Activated CD8-positive, alpha-beta memory T cell treated with anti-CD3 and anti-CD28 coated beads, Interleukin-2, amount 10 ng/mL, durations not matched to agents 7 days and 5 days (primary cell): Measurements from ENCODE around the gene RSRC1. TPM values are rescaled to one million over a fixed set of nuclear protein-coding genes. Genes with fewer than 3 reads are reported as not detected.

Experiments
- ATAC-seq: fragments of 150-1000 bp; cut with Tn5 transposase; one replicate; pipeline ENCODE4 v1.10.0; 2021; ENCODE audit warnings: moderate library complexity
- CTCF ChIA-PET: fragments of 350-600 bp; sonication (Branson Sonifier 250); formaldehyde crosslinking; loops from one replicate; lab custom pipeline; 2021; ENCODE audit warnings: antibody characterized with exemption; lab: Charles Lee
- DNase-seq: peaks from one replicate; pipeline ENCODE4 v3.0.0-alpha.2; 2020
- H3K27ac Mint-ChIP-seq: one replicate; pipeline ENCODE4 v1.8.0; 2021; ENCODE audit warnings: mild to moderate bottlenecking, mixed read lengths
- H3K27me3 Mint-ChIP-seq: one replicate; pipeline ENCODE4 v1.8.0; 2021; ENCODE audit warnings: mixed read lengths
- H3K36me3 Mint-ChIP-seq: one replicate; pipeline ENCODE4 v1.8.0; 2021; ENCODE audit warnings: mild to moderate bottlenecking, mixed read lengths
- H3K4me1 Mint-ChIP-seq: one replicate; pipeline ENCODE4 v1.8.0; 2021; ENCODE audit warnings: mixed read lengths
- H3K4me3 Mint-ChIP-seq: one replicate; pipeline ENCODE4 v1.8.0; 2021; ENCODE audit warnings: mild to moderate bottlenecking, moderate library complexity, mixed read lengths
- H3K9me3 Mint-ChIP-seq: one replicate; pipeline ENCODE4 v1.8.0; 2022; ENCODE audit warnings: low read depth, mixed read lengths
- total RNA-seq, 2 experiments: library from RNA; stranded (reverse); gene quantifications; one replicate each; pipeline ENCODE4 v1.2.3, GENCODE V29; 2021

The RSRC1 gene
- total RNA-seq, 2 experiments from 2014 or later = 45.1 to 45.4 TPM

DNA sequence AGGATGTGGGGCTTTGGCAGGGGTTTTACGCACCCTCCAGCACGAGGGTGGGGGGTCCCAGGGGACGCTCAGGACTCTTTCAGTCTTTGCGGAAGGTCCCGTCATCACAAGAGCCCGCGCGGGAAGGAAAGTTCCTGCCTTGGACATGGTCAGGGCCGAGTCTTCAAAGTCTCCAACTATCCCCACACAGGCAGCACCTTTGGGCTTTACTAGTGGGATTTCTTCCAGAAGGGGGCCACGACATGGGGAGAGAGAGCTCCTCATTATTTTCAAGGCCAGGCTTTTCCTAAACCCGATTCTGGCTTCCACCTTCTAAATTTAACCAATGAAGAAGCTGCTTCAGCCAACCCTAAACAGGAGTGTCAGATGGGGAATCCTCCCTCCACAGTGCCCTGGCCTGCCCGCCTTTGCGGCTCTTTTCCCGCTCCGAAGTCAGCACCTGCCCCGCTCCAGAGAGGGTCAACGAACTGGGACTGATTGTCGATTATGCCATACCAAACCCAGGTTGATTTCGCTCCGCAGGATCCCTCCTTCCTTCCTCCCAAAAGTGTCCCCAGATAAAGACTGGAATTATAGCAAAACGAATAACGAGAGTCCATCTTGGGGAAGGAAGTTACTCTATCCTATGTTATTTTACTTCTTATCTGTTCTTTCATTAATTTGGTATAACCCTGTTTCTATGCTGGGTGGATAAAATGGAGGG lies 14.6 kb upstream of the RSRC1 start:
- no peaks in the 10 kb centered on the region for H3K9me3 Mint-ChIP-seq
- no peak overlapping the region for H3K27ac Mint-ChIP-seq
- H3K27me3 Mint-ChIP-seq = peaks cover 90% of the 10 kb centered on the region
- peaks cover 20% of the 10 kb centered on the region for H3K4me1 Mint-ChIP-seq
- H3K4me3 Mint-ChIP-seq = no peak overlapping the region
- H3K36me3 Mint-ChIP-seq = peaks cover 8% of the 10 kb centered on the region
- DNase-seq = no peak
- CTCF ChIA-PET = interaction anchor here (0.6 kb wide), 1 partner anchor 162 kb away, joined by 3 read pairs; no protein-coding TSS in a partner anchor
- ATAC-seq = no peak

DNA sequence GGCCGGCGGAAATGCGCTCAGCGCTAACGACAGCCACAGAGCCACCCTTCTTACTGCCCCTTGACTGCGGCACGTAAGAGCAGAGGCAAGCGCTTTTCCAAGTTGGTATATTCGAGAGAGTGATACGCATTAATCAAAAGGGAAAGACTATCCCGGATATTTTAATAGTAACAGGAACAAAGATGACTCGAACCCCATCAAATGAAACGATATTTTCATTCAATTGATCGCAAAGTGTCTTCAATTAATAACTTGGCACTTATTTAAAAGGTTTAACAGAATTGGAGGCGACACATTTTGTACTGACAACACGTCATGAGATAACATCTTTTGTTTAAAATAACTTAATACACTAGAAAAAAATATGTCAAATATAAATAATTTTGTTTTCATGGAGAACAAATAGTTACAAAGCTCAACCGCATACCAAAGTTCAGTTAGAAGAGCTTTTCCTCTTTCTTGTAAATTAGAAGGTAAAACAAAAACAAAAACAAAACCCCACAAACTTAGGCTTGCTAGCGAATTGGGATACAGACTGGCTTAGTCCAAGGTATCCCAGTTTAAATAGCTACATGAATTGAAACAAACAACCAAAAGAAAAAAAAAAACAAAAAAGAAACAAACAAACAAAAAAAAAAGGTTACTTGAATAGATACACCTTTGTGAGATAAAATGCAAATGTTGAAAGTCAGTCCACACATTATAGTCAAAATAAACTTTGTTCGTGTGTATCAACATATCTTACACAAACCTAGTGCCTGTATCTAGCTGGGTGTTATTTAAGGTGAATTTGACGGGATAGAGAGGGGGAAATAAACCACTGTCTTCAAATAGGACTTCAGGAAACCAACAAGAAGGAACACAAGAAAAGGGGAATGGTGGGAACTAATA lies 13.8 kb upstream of the RSRC1 start:
- no peaks in the 10 kb centered on the region for H3K9me3 Mint-ChIP-seq
- no peak overlapping the region for H3K4me3 Mint-ChIP-seq
- CTCF ChIA-PET = no interaction called here
- H3K27me3 Mint-ChIP-seq = peaks cover 91% of the 10 kb centered on the region
- DNase-seq (no peak), ATAC-seq (no peak)
- H3K27ac Mint-ChIP-seq = no peak overlapping the region
- H3K4me1 Mint-ChIP-seq = peaks cover 20% of the 10 kb centered on the region
- peaks cover 8% of the 10 kb centered on the region for H3K36me3 Mint-ChIP-seq

- H3K27ac Mint-ChIP-seq = no peak overlapping the region
Measured at GRCh38 chr3:158097081-158097592, 12.8 kb upstream of the RSRC1 start.

DNA sequence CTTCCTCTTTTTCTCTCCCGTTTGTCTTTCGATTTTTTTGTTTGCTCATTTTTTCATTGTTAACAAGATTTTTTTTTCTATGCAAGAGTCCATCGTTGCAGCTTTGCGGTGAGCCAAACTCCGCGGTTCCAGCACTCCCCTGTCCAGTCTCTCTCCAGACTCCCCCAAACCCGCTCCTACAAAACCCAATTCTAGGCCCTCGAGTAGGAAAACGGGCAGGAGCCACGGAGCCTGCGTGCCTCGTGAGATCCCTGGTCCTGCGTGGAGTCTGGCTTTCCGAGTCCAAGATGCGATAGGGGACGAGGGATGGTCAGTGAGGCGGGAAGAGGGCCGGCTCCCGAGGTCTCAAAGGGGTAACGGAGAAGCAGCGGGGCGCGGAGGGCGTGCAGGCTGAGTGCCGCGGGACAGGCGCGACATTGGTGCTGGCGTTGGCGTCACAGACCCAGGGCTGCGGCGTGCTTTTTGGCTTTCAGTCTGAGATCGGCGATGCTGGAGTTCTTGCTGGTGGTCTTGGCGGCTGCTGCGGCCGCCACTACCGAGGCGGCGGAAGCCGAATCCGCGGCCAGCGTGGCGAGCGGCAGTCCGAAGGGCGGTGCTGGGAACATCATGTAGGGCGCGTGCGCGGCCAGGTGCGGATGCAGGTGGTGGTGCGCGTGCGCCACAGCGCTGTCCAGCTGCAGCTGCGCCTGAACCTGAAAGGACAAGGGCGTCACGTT lies 12.1 kb upstream of the RSRC1 start:
- Mint-ChIP-seq H3K4me1 (peaks cover 21% of the 10 kb centered on the region), H3K9me3 (no peaks in the 10 kb centered on the region)
- CTCF ChIA-PET = interaction anchor here (3.0 kb wide), 1 partner anchor 11 kb away, joined by 11 read pairs; the partner anchor contains the start of gene RSRC1

More at GRCh38 chr3:158097081-158097592, 12.8 kb upstream of the RSRC1 start:
- no peak for DNase-seq
- Mint-ChIP-seq H3K4me1 (peaks cover 20% of the 10 kb centered on the region), H3K4me3 (peak overlapping the region; percentile 85), H3K36me3 (peaks cover 9% of the 10 kb centered on the region), H3K9me3 (no peaks in the 10 kb centered on the region), H3K27me3 (peaks cover 95% of the 10 kb centered on the region)
- CTCF ChIA-PET = interaction anchor here (3.0 kb wide), 1 partner anchor 12 kb away, joined by 11 read pairs; the partner anchor contains the start of gene RSRC1
- ATAC-seq = no peak

GRCh38 chr3:158098309-158098639 lies 11.6 kb upstream of the RSRC1 start:
- CTCF ChIA-PET = interaction anchor here (3.0 kb wide), 1 partner anchor 11 kb away, joined by 11 read pairs; the partner anchor contains the start of gene RSRC1
- Mint-ChIP-seq H3K36me3 (peaks cover 11% of the 10 kb centered on the region), H3K27ac (no peak overlapping the region), H3K4me1 (peaks cover 26% of the 10 kb centered on the region), H3K4me3 (peak overlapping the region; percentile 85), H3K27me3 (peaks cover 97% of the 10 kb centered on the region), H3K9me3 (no peaks in the 10 kb centered on the region)
- DNase-seq (no peak), ATAC-seq (no peak)

More for the DNA sequence above, 12.1 kb upstream of the RSRC1 start:
- Mint-ChIP-seq H3K4me3 (peak overlapping the region; percentile 85), H3K27me3 (peaks cover 96% of the 10 kb centered on the region), H3K27ac (peak overlapping the region; percentile 38), H3K36me3 (peaks cover 9% of the 10 kb centered on the region)
- ATAC-seq (peak; percentile 96), DNase-seq (peak; percentile 84)

GRCh38 chr3:158098834-158099424 lies 11.0 kb upstream of the RSRC1 start:
- H3K4me1 Mint-ChIP-seq = peaks cover 33% of the 10 kb centered on the region
- CTCF ChIA-PET = interaction anchor here (3.0 kb wide), 1 partner anchor 10 kb away, joined by 11 read pairs; the partner anchor contains the start of gene RSRC1
- H3K9me3 Mint-ChIP-seq = no peaks in the 10 kb centered on the region
- H3K27me3 Mint-ChIP-seq = peaks cover 97% of the 10 kb centered on the region
- H3K36me3 Mint-ChIP-seq = peaks cover 9% of the 10 kb centered on the region
- DNase-seq = no peak
- H3K27ac Mint-ChIP-seq = no peak overlapping the region
- no peak for ATAC-seq
- no peak overlapping the region for H3K4me3 Mint-ChIP-seq

- no peak overlapping the region for H3K4me3 Mint-ChIP-seq
- no peaks in the 10 kb centered on the region for H3K9me3 Mint-ChIP-seq
- ATAC-seq (no peak), DNase-seq (no peak)
- H3K27me3 Mint-ChIP-seq = peaks cover 94% of the 10 kb centered on the region
- peaks cover 37% of the 10 kb centered on the region for H3K4me1 Mint-ChIP-seq
- peaks cover 6% of the 10 kb centered on the region for H3K36me3 Mint-ChIP-seq
- CTCF ChIA-PET = no interaction called here
- no peak overlapping the region for H3K27ac Mint-ChIP-seq
Measured at GRCh38 chr3:158100681-158101080, 9.2 kb upstream of the RSRC1 start.

DNA sequence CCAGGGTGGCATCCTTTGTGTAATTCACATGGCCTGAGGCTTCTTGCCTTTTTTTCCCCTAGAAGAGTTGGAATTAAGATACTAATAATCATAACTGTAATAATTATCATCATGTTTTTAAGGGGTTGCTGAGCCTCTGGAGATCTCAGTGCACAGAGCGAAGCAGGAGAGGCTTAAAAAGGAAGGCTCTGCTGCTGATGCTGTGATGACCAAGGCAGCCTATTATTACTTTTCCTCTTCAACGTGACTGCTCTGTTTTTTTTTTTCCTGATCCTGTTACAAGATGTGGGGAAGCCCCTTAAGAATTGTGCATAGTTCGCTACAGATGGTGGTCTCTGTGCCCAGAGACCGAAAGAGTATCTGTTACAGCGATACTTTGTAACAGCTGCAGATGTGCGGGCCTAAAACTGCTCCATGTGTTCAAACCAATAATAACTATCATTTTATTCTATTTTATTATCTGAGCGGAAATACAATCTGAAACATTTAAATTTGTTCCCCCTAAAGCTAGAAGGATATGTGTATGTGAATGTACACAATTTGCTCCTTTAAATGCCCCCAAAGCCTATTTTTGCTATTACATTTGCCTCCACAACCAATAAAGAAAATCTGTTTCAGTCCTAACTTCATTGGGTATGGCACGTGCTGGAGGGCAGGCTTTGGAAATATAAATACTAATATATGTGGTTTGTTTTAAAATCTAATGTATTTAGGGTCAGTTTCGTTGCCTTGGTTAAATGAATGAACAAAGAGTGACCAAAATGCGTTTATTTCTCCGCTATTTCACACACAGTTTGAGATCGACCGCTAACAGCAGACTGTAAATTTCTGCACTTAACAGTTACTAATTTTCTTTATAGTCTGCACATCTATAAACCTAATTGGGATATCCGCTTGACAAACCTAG lies 8.3 kb upstream of the RSRC1 start:
- ATAC-seq (no peak), DNase-seq (no peak)
- no peaks in the 10 kb centered on the region for H3K9me3 Mint-ChIP-seq
- CTCF ChIA-PET = no interaction called here
- no peak overlapping the region for H3K27ac Mint-ChIP-seq
- H3K4me3 Mint-ChIP-seq = no peak overlapping the region
- H3K36me3 Mint-ChIP-seq = peaks cover 5% of the 10 kb centered on the region
- H3K27me3 Mint-ChIP-seq = peaks cover 94% of the 10 kb centered on the region
- H3K4me1 Mint-ChIP-seq = peaks cover 40% of the 10 kb centered on the region

DNA sequence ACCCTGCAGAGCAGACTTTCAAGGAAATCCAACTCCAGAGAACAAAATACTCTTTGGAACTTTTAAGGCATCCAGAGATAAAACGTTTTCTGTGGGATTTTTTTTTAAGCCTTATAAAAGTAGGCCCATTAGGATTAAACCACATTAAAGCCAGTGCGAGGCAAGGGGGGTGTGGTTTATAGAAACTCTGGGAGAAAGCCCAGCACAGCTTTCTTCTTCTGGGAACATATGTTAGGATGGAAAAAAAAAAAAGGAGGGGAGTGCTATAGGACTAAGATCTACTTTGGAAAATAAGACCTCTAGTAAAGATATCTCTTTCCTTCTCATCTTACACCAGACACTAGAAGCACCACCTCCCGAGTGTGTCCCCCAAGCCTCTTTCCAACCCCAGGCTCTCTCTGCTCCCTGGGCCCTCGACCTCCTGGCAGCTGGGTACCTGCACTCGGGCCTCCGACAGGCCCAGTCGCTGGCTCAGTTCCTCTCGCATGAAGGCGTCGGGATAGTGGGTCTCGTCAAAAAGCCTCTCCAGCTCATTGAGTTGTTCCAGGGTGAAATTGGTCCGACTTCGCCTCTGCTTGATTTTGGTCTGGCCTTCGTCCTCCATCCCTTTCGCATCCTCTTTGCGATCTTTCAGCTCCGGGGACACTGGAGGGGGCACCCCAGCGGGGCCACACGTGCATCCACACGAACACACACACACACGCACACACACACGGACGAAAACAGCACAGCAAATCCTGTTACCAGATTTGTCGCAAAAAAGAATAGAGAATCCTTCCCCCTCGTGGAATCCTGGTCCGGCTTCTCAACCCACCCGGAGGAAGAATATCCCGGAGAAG lies 7.4 kb upstream of the RSRC1 start:
- ATAC-seq (no peak), DNase-seq (no peak)
- Mint-ChIP-seq H3K27me3 (peaks cover 95% of the 10 kb centered on the region), H3K4me3 (peak overlapping the region; percentile 31), H3K9me3 (no peaks in the 10 kb centered on the region), H3K27ac (peak overlapping the region; percentile 45), H3K36me3 (peaks cover 5% of the 10 kb centered on the region), H3K4me1 (peaks cover 44% of the 10 kb centered on the region)
- CTCF ChIA-PET = no interaction called here

DNA sequence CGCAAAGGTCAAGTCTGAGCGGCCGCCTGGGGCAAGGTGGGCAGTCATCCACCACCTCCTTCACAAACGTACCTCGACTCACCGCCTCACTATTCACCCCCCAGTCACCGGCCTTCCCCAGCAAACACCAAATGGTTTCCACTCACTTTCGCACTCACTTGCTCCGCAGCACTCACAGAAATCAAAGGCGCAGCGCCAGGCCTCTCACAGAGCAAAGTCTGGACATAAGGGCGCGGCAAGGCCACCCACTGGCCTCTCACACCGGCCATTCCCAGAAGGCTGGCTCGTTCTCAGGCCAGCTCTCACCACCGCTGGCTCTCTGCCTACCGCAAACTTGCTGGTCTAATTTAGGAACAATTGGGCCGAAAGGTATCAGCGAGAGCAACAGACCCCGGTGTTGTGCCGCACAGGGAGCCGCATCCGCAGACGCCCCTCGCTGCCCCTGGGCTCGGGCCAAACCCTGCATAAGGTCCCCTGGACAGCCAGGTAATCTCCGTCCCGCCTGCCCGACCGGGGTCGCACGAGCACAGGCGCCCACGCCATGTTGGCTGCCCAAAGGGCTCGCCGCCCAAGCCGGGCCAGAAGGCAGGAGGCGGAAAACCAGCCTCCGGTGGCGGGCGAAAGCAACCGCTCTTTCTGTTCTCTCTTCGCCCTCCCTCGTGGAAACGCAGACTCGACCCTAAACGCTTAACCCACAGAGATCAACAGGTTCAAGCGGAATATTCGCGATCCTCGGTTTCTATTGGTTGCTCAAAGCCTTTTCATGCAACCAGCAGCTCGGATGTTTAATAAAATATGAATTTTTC lies 6.6 kb upstream of the RSRC1 start:
- peaks cover 5% of the 10 kb centered on the region for H3K36me3 Mint-ChIP-seq
- peak overlapping the region; percentile 45 for H3K27ac Mint-ChIP-seq
- DNase-seq (no peak), ATAC-seq (no peak)
- no peaks in the 10 kb centered on the region for H3K9me3 Mint-ChIP-seq
- H3K4me1 Mint-ChIP-seq = peaks cover 37% of the 10 kb centered on the region
- peak overlapping the region; percentile 48 for H3K4me3 Mint-ChIP-seq
- CTCF ChIA-PET = no interaction called here
- H3K27me3 Mint-ChIP-seq = peaks cover 95% of the 10 kb centered on the region

DNA sequence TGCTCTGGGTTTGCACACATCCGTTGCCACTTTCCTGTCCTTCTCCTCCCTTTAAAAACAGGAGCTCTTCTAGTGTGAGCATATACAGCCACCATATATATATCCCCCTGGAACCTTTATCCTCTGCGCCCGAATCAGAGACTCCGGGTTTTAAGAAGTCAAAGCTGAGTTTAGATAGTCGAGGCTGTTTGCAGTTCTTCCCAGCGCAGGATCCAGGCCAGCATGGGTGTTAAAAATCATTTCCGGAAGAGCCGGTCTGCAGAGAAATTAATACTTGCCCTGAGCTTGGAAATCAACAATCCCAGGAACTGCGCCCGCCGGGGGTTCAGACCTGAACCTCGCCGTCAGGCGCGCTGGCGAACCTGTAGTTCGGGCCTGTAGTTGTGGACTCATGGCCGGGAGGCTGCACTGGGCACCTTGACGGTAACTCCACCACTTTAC lies 6.0 kb upstream of the RSRC1 start:
- Mint-ChIP-seq H3K9me3 (no peaks in the 10 kb centered on the region), H3K4me1 (peaks cover 41% of the 10 kb centered on the region), H3K27ac (no peak overlapping the region), H3K36me3 (peaks cover 5% of the 10 kb centered on the region), H3K27me3 (peaks cover 94% of the 10 kb centered on the region), H3K4me3 (peak overlapping the region; percentile 48)
- DNase-seq (no peak), ATAC-seq (no peak)
- CTCF ChIA-PET = no interaction called here
